ENCODE data around the gene RAD50. TPM values are rescaled to one million over a fixed set of nuclear protein-coding genes. Genes with fewer than 3 reads are reported as not detected.

RAD50 gene
- total and polyA plus RNA-seq, 10 donors = 4.2 to 34.0 (median 25.7) TPM

- H3K4me1 ChIP-seq = no peaks in the 10 kb centered on the region
- H3K27ac ChIP-seq = no peak overlapping the region
- intact Hi-C loops (cut with DNase I; ENCODE audit: low total_unique reads) = no loop called here
- no peak for DNase-seq
- no peak overlapping the region for H3K4me3 ChIP-seq
- no peak for TF ChIP-seq POLR2A (IDR thresholded peaks at IDR 0.05)
- TF ChIP-seq CTCF (IDR thresholded peaks at IDR 0.05 in 8 of 11, conservative IDR thresholded peaks at IDR 0.05 in 3 of 11) = no peak
- TF ChIP-seq POLR2AphosphoS5 (IDR thresholded peaks at IDR 0.05) = no peak
- H3K27me3 ChIP-seq (replicated peaks in 1 of 7) = no peaks in the 10 kb centered on the region
- H3K36me3 ChIP-seq = peaks cover 0 to 90% (median 38%) of the 10 kb centered on the region in 6 donors
- no peaks in the 10 kb centered on the region for H3K9me3 ChIP-seq
These were observed 64.9 kb downstream of the RAD50 start for GRCh38 chr5:132621699-132622098.

GRCh38 chr5:132622608-132623007 lies 65.8 kb downstream of the RAD50 start:
- Histone ChIP-seq H3K4me1 (no peaks in the 10 kb centered on the region), H3K9me3 (no peaks in the 10 kb centered on the region), H3K4me3 (no peak overlapping the region), H3K27me3 (replicated peaks in 1 of 7) (no peaks in the 10 kb centered on the region), H3K36me3 (peaks cover 0 to 83% (median 30%) of the 10 kb centered on the region in 6 donors), H3K27ac (no peak overlapping the region)
- TF ChIP-seq POLR2A (IDR thresholded peaks at IDR 0.05) (no peak), CTCF (IDR thresholded peaks at IDR 0.05 in 8 of 11, conservative IDR thresholded peaks at IDR 0.05 in 3 of 11) (no peak), POLR2AphosphoS5 (IDR thresholded peaks at IDR 0.05) (no peak)
- intact Hi-C loops (cut with DNase I; ENCODE audit: low total_unique reads) = no loop called here
- no peak for DNase-seq

- no peak overlapping the region for H3K4me3 ChIP-seq
- no peaks in the 10 kb centered on the region for H3K27me3 ChIP-seq (replicated peaks in 1 of 7)
- TF ChIP-seq POLR2A (IDR thresholded peaks at IDR 0.05) (no peak), CTCF (IDR thresholded peaks at IDR 0.05 in 8 of 11, conservative IDR thresholded peaks at IDR 0.05 in 3 of 11) (no peak), POLR2AphosphoS5 (IDR thresholded peaks at IDR 0.05) (no peak)
- no peak overlapping the region for H3K27ac ChIP-seq
- intact Hi-C loops (cut with DNase I; ENCODE audit: low total_unique reads) = no loop called here
- peaks cover 0 to 80% (median 8%) of the 10 kb centered on the region in 6 donors for H3K36me3 ChIP-seq
- WGBS, 5 donors = 85 to 96% (median 94%) methylated on average over 2 of the region's 2 CpGs
- no peaks in the 10 kb centered on the region for H3K9me3 ChIP-seq
- no peaks in the 10 kb centered on the region for H3K4me1 ChIP-seq
- DNase-seq = no peak
These were observed 70.7 kb downstream of the RAD50 start for GRCh38 chr5:132627470-132627869.

- Histone ChIP-seq H3K4me3 (no peak overlapping the region), H3K27ac (no peak overlapping the region), H3K9me3 (no peaks in the 10 kb centered on the region), H3K27me3 (replicated peaks in 1 of 7) (no peaks in the 10 kb centered on the region), H3K36me3 (peaks cover 0 to 73% (median 5%) of the 10 kb centered on the region in 6 donors), H3K4me1 (no peaks in the 10 kb centered on the region)
- intact Hi-C loops (cut with DNase I; ENCODE audit: low total_unique reads) = no loop called here
- no peak for DNase-seq
- TF ChIP-seq POLR2AphosphoS5 (IDR thresholded peaks at IDR 0.05) (no peak), POLR2A (IDR thresholded peaks at IDR 0.05) (no peak)
- 89 to 98% (median 90%) methylated on average over 2 of the region's 2 CpGs for WGBS, 5 donors
These were observed 72.0 kb downstream of the RAD50 start for GRCh38 chr5:132628814-132629213.

Measured in spleen (tissue), 11 donors.